Stimulated activated CD4-positive, alpha-beta T cell treated with anti-CD3 and anti-CD28 coated beads, Interleukin-4, amount 100 ng/mL, for 24 hours (primary cell): ENCODE data around the gene NKAIN2.
"Not testable (repeated sequence)": the region's sequence is repeated elsewhere in the genome, so short reads cannot be mapped to it uniquely, and the experiment has no call there.

Experiments
- DNase-seq: peaks from one replicate; pipeline ENCODE4 v3.0.0-alpha.2; 2020

The NKAIN2 gene

GRCh38 chr6:124371974-124372475 is 568.4 kb downstream of the NKAIN2 start:
- no peak for DNase-seq

GRCh38 chr6:124373386-124373785 is 569.7 kb downstream of the NKAIN2 start:
- DNase-seq, result no peak

GRCh38 chr6:124389127-124389526 is 585.5 kb downstream of the NKAIN2 start:
- no peak for DNase-seq

GRCh38 chr6:124393536-124393935 is 589.9 kb downstream of the NKAIN2 start:
- DNase-seq, result no peak

- no peak for DNase-seq
Observed at GRCh38 chr6:124396361-124396760, 592.7 kb downstream of the NKAIN2 start.

- DNase-seq, result no peak
Observed at GRCh38 chr6:124400261-124400999, 596.8 kb downstream of the NKAIN2 start.

GRCh38 chr6:124410425-124410824 is 606.8 kb downstream of the NKAIN2 start:
- DNase-seq, result not testable (repeated sequence)

- not testable (repeated sequence) for DNase-seq
Observed at GRCh38 chr6:124412657-124413056, 609.0 kb downstream of the NKAIN2 start.

GRCh38 chr6:124420116-124420840 is 616.6 kb downstream of the NKAIN2 start:
- no peak for DNase-seq

- DNase-seq, result no peak
Observed at GRCh38 chr6:124423621-124424020, 620.0 kb downstream of the NKAIN2 start.

- no peak for DNase-seq
Observed at GRCh38 chr6:124430740-124431318, 627.2 kb downstream of the NKAIN2 start.

GRCh38 chr6:124432620-124433019 is 629.0 kb downstream of the NKAIN2 start:
- no peak for DNase-seq

GRCh38 chr6:124433387-124434160 is 629.9 kb downstream of the NKAIN2 start:
- no peak for DNase-seq

GRCh38 chr6:124434421-124434820 is 630.8 kb downstream of the NKAIN2 start:
- DNase-seq, result no peak

- no peak for DNase-seq
Observed at GRCh38 chr6:124436803-124437202, 633.1 kb downstream of the NKAIN2 start.

- no peak for DNase-seq
Observed at GRCh38 chr6:124438546-124439065, 634.9 kb downstream of the NKAIN2 start.

GRCh38 chr6:124441450-124441849 is 637.8 kb downstream of the NKAIN2 start:
- no peak for DNase-seq

- DNase-seq, result no peak
Observed at GRCh38 chr6:124443541-124443940, 639.9 kb downstream of the NKAIN2 start.

- no peak for DNase-seq
Observed at GRCh38 chr6:124445581-124445980, 641.9 kb downstream of the NKAIN2 start.

- DNase-seq, result no peak
Observed at GRCh38 chr6:124446961-124447360, 643.3 kb downstream of the NKAIN2 start.

- DNase-seq, result no peak
Observed at GRCh38 chr6:124459268-124459667, 655.6 kb downstream of the NKAIN2 start.

GRCh38 chr6:124462750-124463149 is 659.1 kb downstream of the NKAIN2 start:
- DNase-seq, result no peak

GRCh38 chr6:124463271-124463670 is 659.6 kb downstream of the NKAIN2 start:
- DNase-seq, result no peak
